ENCODE results near the gene STX4.

- TF ChIP-seq, protein P1, sequence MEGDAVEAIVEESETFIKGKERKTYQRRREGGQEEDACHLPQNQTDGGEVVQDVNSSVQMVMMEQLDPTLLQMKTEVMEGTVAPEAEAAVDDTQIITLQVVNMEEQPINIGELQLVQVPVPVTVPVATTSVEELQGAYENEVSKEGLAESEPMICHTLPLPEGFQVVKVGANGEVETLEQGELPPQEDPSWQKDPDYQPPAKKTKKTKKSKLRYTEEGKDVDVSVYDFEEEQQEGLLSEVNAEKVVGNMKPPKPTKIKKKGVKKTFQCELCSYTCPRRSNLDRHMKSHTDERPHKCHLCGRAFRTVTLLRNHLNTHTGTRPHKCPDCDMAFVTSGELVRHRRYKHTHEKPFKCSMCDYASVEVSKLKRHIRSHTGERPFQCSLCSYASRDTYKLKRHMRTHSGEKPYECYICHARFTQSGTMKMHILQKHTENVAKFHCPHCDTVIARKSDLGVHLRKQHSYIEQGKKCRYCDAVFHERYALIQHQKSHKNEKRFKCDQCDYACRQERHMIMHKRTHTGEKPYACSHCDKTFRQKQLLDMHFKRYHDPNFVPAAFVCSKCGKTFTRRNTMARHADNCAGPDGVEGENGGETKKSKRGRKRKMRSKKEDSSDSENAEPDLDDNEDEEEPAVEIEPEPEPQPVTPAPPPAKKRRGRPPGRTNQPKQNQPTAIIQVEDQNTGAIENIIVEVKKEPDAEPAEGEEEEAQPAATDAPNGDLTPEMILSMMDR (conservative IDR thresholded peaks at IDR 0.05 in 1 of 2, IDR thresholded peaks at IDR 0.05 in 1 of 2; ENCODE audit: extremely low read depth in 1 of 2, insufficient read depth in 1 of 2, low read depth in 1 of 2, low read length in 2 of 2) = no peak
- TF ChIP-seq EZH2 (IDR thresholded peaks at IDR 0.05; ENCODE audit: borderline replicate concordance, low read length) = no peak
These were observed 45.7 kb upstream of the STX4 start for GRCh38 chr16:30987581-30988190.
